ENCODE results near the gene PGRMC2. TPM values are rescaled to one million over a fixed set of nuclear protein-coding genes. Genes with fewer than 3 reads are reported as not detected.

Gene PGRMC2
- total RNA-seq, 1 donor from 2014 or later, result 63.0 TPM

GRCh38 chr4:128329638-128330037 is 42.0 kb upstream of the PGRMC2 start:
- no peak for TF ChIP-seq CTCF (IDR thresholded peaks at IDR 0.05)
- H3K9me3 ChIP-seq, result no peaks in the 10 kb centered on the region
- no peaks in the 10 kb centered on the region for H3K27me3 ChIP-seq
- ATAC-seq, result no peak
- no peak overlapping the region for H3K4me3 ChIP-seq
- no peaks in the 10 kb centered on the region for H3K36me3 ChIP-seq
- no peak for DNase-seq
- no peaks in the 10 kb centered on the region for H3K4me1 ChIP-seq
- H3K27ac ChIP-seq, result no peak overlapping the region
- intact Hi-C loops (cut with DNase I), result no loop called here

DNA sequence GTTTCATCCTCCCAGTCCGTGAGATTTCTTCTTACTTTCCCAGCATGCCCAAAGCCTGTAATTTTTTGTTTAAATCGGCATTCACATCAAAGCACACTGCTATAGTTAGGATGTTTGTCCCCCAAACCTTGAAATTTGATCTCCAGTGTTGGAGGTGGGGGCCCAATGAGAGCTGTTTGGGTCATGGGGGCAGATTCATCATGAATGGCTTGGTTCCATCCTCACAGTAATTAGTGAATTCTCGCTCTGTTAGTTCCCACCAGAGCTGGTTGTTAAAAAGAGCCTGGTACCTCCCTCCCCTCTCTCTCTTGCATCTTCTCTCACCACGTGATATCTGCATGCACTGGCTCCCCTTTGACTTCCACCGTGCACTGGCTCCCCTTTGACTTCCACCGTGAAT is 40.5 kb upstream of the PGRMC2 start:
- no peak overlapping the region for H3K27ac ChIP-seq
- ATAC-seq (no peak), DNase-seq (no peak)
- TF ChIP-seq CTCF (IDR thresholded peaks at IDR 0.05), result no peak
- no peaks in the 10 kb centered on the region for H3K4me1 ChIP-seq
- intact Hi-C loops (cut with DNase I), result no loop called here
- no peaks in the 10 kb centered on the region for H3K36me3 ChIP-seq
- no peaks in the 10 kb centered on the region for H3K27me3 ChIP-seq
- H3K4me3 ChIP-seq, result no peak overlapping the region
- H3K9me3 ChIP-seq, result no peaks in the 10 kb centered on the region

- no peak overlapping the region for H3K27ac ChIP-seq
- TF ChIP-seq CTCF (IDR thresholded peaks at IDR 0.05), result no peak
- DNase-seq (no peak), ATAC-seq (no peak)
- H3K9me3 ChIP-seq, result no peaks in the 10 kb centered on the region
- intact Hi-C loops (cut with DNase I), result no loop called here
- H3K4me1 ChIP-seq, result no peaks in the 10 kb centered on the region
- H3K27me3 ChIP-seq, result no peaks in the 10 kb centered on the region
- H3K4me3 ChIP-seq, result no peak overlapping the region
- H3K36me3 ChIP-seq, result no peaks in the 10 kb centered on the region
Measured at GRCh38 chr4:128323401-128323800, 35.8 kb upstream of the PGRMC2 start.

- no peak overlapping the region for H3K4me3 ChIP-seq
- H3K9me3 ChIP-seq, result no peaks in the 10 kb centered on the region
- H3K27ac ChIP-seq, result no peak overlapping the region
- H3K4me1 ChIP-seq, result no peaks in the 10 kb centered on the region
- no peaks in the 10 kb centered on the region for H3K27me3 ChIP-seq
- H3K36me3 ChIP-seq, result no peaks in the 10 kb centered on the region
- DNase-seq, result no peak
- ATAC-seq, result peak; percentile 44
- no peak for TF ChIP-seq CTCF (IDR thresholded peaks at IDR 0.05)
- intact Hi-C loops (cut with DNase I), result no loop called here
Measured at GRCh38 chr4:128322986-128323385, 35.4 kb upstream of the PGRMC2 start.

DNA sequence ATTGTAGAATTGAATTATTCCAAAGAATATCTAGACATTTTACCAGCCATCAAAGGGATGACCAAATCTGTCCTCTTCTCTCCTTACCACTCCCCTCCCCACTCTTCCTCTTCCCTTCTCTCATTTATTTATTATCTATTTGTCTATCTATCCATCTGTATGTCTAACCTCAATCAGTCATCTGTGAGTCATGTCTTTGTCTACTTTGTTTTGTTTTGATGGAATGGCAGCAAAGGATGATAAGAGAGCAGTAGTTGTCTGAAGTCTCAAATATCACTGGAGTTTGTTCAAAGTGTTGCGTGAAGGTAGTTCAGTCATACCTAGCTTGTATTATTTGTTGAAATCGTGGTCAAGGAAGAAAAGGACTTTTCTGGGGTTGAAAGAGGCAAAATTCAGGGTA is 34.7 kb upstream of the PGRMC2 start:
- intact Hi-C loops (cut with DNase I), result no loop called here
- no peak for TF ChIP-seq CTCF (IDR thresholded peaks at IDR 0.05)
- ATAC-seq, result no peak

GRCh38 chr4:128320656-128321055 is 33.0 kb upstream of the PGRMC2 start:
- intact Hi-C loops (cut with DNase I), result no loop called here
- DNase-seq, result no peak
- no peak for ATAC-seq
- no peaks in the 10 kb centered on the region for H3K27me3 ChIP-seq
- H3K27ac ChIP-seq, result no peak overlapping the region
- no peaks in the 10 kb centered on the region for H3K9me3 ChIP-seq
- H3K36me3 ChIP-seq, result no peaks in the 10 kb centered on the region
- no peak for TF ChIP-seq CTCF (IDR thresholded peaks at IDR 0.05)
- no peaks in the 10 kb centered on the region for H3K4me1 ChIP-seq
- H3K4me3 ChIP-seq, result no peak overlapping the region

More for the DNA sequence above, 34.7 kb upstream of the PGRMC2 start:
- no peaks in the 10 kb centered on the region for H3K9me3 ChIP-seq
- no peak overlapping the region for H3K27ac ChIP-seq
- no peak for DNase-seq
- no peak overlapping the region for H3K4me3 ChIP-seq
- no peaks in the 10 kb centered on the region for H3K27me3 ChIP-seq
- H3K36me3 ChIP-seq, result no peaks in the 10 kb centered on the region
- no peaks in the 10 kb centered on the region for H3K4me1 ChIP-seq

Measured in upper lobe of right lung (tissue), 1 donor.